Esophagus squamous epithelium (tissue), 4 donors: ENCODE results near the gene FMNL3.

ENCODE experiments used
- CTCF ChIP-seq, 6 experiments: fragments of 450-650 bp in 4 of 6; fragments of 200-600 bp in 2 of 6; sonication (generic) in 2 of 6; IDR thresholded peaks; one replicate each; pipeline ENCODE4 v1.5.1; 2016 to 2019; ENCODE audit warnings: antibody characterized with exemption in 6 of 6, mild to moderate bottlenecking in 4 of 6, moderate library complexity in 4 of 6
- POLR2A ChIP-seq, 4 donors: fragments of 450-650 bp; IDR thresholded peaks; one replicate each; pipeline ENCODE4 v1.6.1; 2017; ENCODE audit warnings: antibody characterized with exemption in 4 of 4, mild to moderate bottlenecking in 4 of 4, moderate library complexity in 3 of 4

GRCh38 chr12:49703647-49704137, 3.5 kb downstream of the FMNL3 start:
- no peak for TF ChIP-seq CTCF (IDR thresholded peaks at IDR 0.05)
- no peak for TF ChIP-seq POLR2A (IDR thresholded peaks at IDR 0.05)
